ENCODE measurements around the gene DCTN4. TPM values are rescaled to one million over a fixed set of nuclear protein-coding genes. Genes with fewer than 3 reads are reported as not detected.

DCTN4 gene
- total and polyA plus RNA-seq, 9 of the 15 experiments (the other 6 are each of a cell fraction or from before 2014, with no cell fraction given), result 20.4 to 64.9 (median 49.9) TPM

GRCh38 chr5:150665044-150665443 is 93.8 kb downstream of the DCTN4 start:
- no peaks in the 10 kb centered on the region for H4K20me1 ChIP-seq (replicated peaks; ENCODE audit: control insufficient read depth, insufficient read depth, low read length)
- in situ Hi-C loops (cut with MboI), result no loop called here
- intact Hi-C loops (cut with micrococcal nuclease), result no loop called here
- DNase-seq (ENCODE audit: extremely low read depth in 1 of 4, low spot score in 3 of 4), result no peak
- ChIA-PET CTCF (ENCODE audit: low intra/inter-chr PET ratio) (no interaction called here), POLR2A (interaction anchor here (0.6 kb wide), 1 partner anchor 19 kb away, joined by 3 read pairs; no protein-coding TSS in a partner anchor)
- H3K4me2 ChIP-seq (ENCODE audit: insufficient read depth, low read length), result no peak overlapping the region
- peak overlapping the region in 1 of 2 experiments; percentile 59; a peak in 1 of 4 replicates for H3K9ac ChIP-seq (ENCODE audit: insufficient read depth in 1 of 2, low read depth in 2 of 2, low read length in 2 of 2)
- no peaks in the 10 kb centered on the region for H3K9me3 ChIP-seq (replicated peaks; ENCODE audit: control insufficient read depth, insufficient read depth, low read depth, low read length)
- H3K4me1 ChIP-seq (replicated peaks in 1 of 2; ENCODE audit: control insufficient read depth in 2 of 2, insufficient read depth in 2 of 2, low read length in 2 of 2), result no peaks in the 10 kb centered on the region
- no peak overlapping the region for H2AFZ ChIP-seq (ENCODE audit: low read depth, low read length)
- no peak overlapping the region for H3K27ac ChIP-seq (ENCODE audit: extremely low read depth, low read depth, low read length)
- no peaks in the 10 kb centered on the region for H3K9me1 ChIP-seq (ENCODE audit: control insufficient read depth, insufficient read depth, low read length)
- 6% methylated on average over 12 of the region's 12 CpGs for WGBS (ENCODE audit: insufficient coverage, low coverage, missing lambda C conversion rate)
- no peak for TF ChIP-seq THRB (CRISPR knock-in tag; conservative IDR thresholded peaks at IDR 0.05)
- TF ChIP-seq ZKSCAN3 (CRISPR knock-in tag; IDR thresholded peaks at IDR 0.05), result no peak
- TF ChIP-seq ZNF134 (CRISPR knock-in tag; conservative IDR thresholded peaks at IDR 0.05), result peak; percentile 95
- TF ChIP-seq CTBP1 (IDR thresholded peaks at IDR 0.05; ENCODE audit: borderline replicate concordance), result 0 out of 2 replicates have a peak, but pooled peaks have one; percentile 11
- no peak for FAIRE-seq
- no TSS peak for BruUV-seq (replicated peaks)
- ATAC-seq, result peak; percentile 47
- H3K79me2 ChIP-seq (ENCODE audit: control insufficient read depth, insufficient read depth, low read length), result no peaks in the 10 kb centered on the region
- H3K27me3 ChIP-seq (ENCODE audit: control insufficient read depth in 2 of 2, insufficient read depth in 2 of 2, low read length in 2 of 2), result peaks cover 38 to 48% of the 10 kb centered on the region in 2 experiments
- no peak overlapping the region for H3K4me3 ChIP-seq
- no peaks in the 10 kb centered on the region for H3K36me3 ChIP-seq (ENCODE audit: control insufficient read depth, insufficient read depth, low read length)

GRCh38 chr5:150663936-150664335 is 94.9 kb downstream of the DCTN4 start:
- Histone ChIP-seq H3K9ac (ENCODE audit: insufficient read depth in 1 of 2, low read depth in 2 of 2, low read length in 2 of 2) (no peak overlapping the region), H3K27me3 (ENCODE audit: control insufficient read depth in 2 of 2, insufficient read depth in 2 of 2, low read length in 2 of 2) (peaks cover 36 to 54% of the 10 kb centered on the region in 2 experiments), H3K79me2 (ENCODE audit: control insufficient read depth, insufficient read depth, low read length) (no peaks in the 10 kb centered on the region), H3K9me1 (ENCODE audit: control insufficient read depth, insufficient read depth, low read length) (no peaks in the 10 kb centered on the region), H3K4me2 (ENCODE audit: insufficient read depth, low read length) (no peak overlapping the region), H3K9me3 (replicated peaks; ENCODE audit: control insufficient read depth, insufficient read depth, low read depth, low read length) (no peaks in the 10 kb centered on the region), H3K4me1 (replicated peaks in 1 of 2; ENCODE audit: control insufficient read depth in 2 of 2, insufficient read depth in 2 of 2, low read length in 2 of 2) (no peaks in the 10 kb centered on the region), H4K20me1 (replicated peaks; ENCODE audit: control insufficient read depth, insufficient read depth, low read length) (no peaks in the 10 kb centered on the region), H3K4me3 (no peak overlapping the region), H3K27ac (ENCODE audit: extremely low read depth, low read depth, low read length) (no peak overlapping the region), H2AFZ (ENCODE audit: low read depth, low read length) (no peak overlapping the region), H3K36me3 (ENCODE audit: control insufficient read depth, insufficient read depth, low read length) (no peaks in the 10 kb centered on the region)
- POLR2A ChIA-PET, result interaction anchor here (0.7 kb wide), 1 partner anchor 9 kb away, joined by 3 read pairs; no protein-coding TSS in a partner anchor
- TF ChIP-seq ZNF212 (CRISPR knock-in tag; IDR thresholded peaks at IDR 0.05) (no peak), TAL1 (IDR thresholded peaks at IDR 0.05) (no peak), CSDE1 (IDR thresholded peaks at IDR 0.05) (no peak), ZBTB12 (CRISPR knock-in tag; IDR thresholded peaks at IDR 0.05) (no peak), RAD51 (IDR thresholded peaks at IDR 0.05; ENCODE audit: borderline replicate concordance, low read depth) (no peak), PTTG1 (tag; IDR thresholded peaks at IDR 0.05; ENCODE audit: low read depth) (no peak), TAF7 (tag; IDR thresholded peaks at IDR 0.05) (no peak), COPS2 (conservative IDR thresholded peaks at IDR 0.05) (no peak), ZC3H8 (IDR thresholded peaks at IDR 0.05) (no peak)
- intact Hi-C loops (cut with micrococcal nuclease) (no loop called here), in situ Hi-C loops (cut with MboI) (no loop called here)
- no peak for FAIRE-seq
- 0% methylated on average over 3 of the region's 3 CpGs for WGBS (ENCODE audit: insufficient coverage, low coverage, missing lambda C conversion rate)
- no peak for DNase-seq (ENCODE audit: extremely low read depth in 1 of 4, low spot score in 3 of 4)
- BruUV-seq (replicated peaks), result no TSS peak
- CTCF ChIA-PET (ENCODE audit: low intra/inter-chr PET ratio), result no interaction called here
- no peak for ATAC-seq
